ENCODE measurements around the gene MPHOSPH9.

The MPHOSPH9 gene

DNA sequence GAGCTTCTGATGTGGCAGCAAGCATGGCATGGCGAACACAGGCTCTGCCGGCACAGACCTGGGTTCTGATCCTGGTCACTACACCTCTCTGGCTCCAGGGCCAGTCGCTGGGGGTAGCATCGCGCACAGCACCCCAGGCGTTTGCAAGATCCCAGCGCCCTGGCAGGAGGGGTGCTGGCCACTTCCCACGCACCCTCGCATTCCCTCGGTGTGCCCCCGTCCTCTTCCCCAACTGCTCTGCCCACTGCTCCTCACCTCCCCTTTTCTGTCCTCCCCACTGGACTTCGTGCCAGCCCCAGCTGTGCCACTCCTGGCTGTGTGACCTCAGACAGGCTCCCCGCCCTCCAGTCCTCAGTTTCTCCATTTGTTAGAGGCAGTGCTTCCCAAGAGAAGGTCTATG lies 35.9 kb upstream of the MPHOSPH9 start:
- TF ChIP-seq, protein P1, sequence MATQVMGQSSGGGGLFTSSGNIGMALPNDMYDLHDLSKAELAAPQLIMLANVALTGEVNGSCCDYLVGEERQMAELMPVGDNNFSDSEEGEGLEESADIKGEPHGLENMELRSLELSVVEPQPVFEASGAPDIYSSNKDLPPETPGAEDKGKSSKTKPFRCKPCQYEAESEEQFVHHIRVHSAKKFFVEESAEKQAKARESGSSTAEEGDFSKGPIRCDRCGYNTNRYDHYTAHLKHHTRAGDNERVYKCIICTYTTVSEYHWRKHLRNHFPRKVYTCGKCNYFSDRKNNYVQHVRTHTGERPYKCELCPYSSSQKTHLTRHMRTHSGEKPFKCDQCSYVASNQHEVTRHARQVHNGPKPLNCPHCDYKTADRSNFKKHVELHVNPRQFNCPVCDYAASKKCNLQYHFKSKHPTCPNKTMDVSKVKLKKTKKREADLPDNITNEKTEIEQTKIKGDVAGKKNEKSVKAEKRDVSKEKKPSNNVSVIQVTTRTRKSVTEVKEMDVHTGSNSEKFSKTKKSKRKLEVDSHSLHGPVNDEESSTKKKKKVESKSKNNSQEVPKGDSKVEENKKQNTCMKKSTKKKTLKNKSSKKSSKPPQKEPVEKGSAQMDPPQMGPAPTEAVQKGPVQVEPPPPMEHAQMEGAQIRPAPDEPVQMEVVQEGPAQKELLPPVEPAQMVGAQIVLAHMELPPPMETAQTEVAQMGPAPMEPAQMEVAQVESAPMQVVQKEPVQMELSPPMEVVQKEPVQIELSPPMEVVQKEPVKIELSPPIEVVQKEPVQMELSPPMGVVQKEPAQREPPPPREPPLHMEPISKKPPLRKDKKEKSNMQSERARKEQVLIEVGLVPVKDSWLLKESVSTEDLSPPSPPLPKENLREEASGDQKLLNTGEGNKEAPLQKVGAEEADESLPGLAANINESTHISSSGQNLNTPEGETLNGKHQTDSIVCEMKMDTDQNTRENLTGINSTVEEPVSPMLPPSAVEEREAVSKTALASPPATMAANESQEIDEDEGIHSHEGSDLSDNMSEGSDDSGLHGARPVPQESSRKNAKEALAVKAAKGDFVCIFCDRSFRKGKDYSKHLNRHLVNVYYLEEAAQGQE (IDR thresholded peaks at IDR 0.05; ENCODE audit: insufficient replicate concordance, low read depth) = no peak
- TF ChIP-seq POLR2AphosphoS5 (IDR thresholded peaks at IDR 0.05; ENCODE audit: low read depth) = no peak
- TF ChIP-seq GABPA (IDR thresholded peaks at IDR 0.05; ENCODE audit: low read depth) = no peak
- TF ChIP-seq, protein P2, sequence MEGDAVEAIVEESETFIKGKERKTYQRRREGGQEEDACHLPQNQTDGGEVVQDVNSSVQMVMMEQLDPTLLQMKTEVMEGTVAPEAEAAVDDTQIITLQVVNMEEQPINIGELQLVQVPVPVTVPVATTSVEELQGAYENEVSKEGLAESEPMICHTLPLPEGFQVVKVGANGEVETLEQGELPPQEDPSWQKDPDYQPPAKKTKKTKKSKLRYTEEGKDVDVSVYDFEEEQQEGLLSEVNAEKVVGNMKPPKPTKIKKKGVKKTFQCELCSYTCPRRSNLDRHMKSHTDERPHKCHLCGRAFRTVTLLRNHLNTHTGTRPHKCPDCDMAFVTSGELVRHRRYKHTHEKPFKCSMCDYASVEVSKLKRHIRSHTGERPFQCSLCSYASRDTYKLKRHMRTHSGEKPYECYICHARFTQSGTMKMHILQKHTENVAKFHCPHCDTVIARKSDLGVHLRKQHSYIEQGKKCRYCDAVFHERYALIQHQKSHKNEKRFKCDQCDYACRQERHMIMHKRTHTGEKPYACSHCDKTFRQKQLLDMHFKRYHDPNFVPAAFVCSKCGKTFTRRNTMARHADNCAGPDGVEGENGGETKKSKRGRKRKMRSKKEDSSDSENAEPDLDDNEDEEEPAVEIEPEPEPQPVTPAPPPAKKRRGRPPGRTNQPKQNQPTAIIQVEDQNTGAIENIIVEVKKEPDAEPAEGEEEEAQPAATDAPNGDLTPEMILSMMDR (IDR thresholded peaks at IDR 0.05; ENCODE audit: insufficient read depth, low read length) = no peak
- TF ChIP-seq SPI1 (IDR thresholded peaks at IDR 0.05; ENCODE audit: borderline replicate concordance, low read depth) = no peak
- Histone ChIP-seq H3K4me3 (replicated peaks; ENCODE audit: insufficient read depth, low read length) (no peak overlapping the region), H3K27ac (replicated peaks) (peak overlapping the region; percentile 38), H3K27me3 (ENCODE audit: insufficient read depth, poor library complexity, severe bottlenecking) (no peaks in the 10 kb centered on the region)
- no peak for DNase-seq (ENCODE audit: low read depth in 1 of 2, low spot score in 1 of 2)

DNA sequence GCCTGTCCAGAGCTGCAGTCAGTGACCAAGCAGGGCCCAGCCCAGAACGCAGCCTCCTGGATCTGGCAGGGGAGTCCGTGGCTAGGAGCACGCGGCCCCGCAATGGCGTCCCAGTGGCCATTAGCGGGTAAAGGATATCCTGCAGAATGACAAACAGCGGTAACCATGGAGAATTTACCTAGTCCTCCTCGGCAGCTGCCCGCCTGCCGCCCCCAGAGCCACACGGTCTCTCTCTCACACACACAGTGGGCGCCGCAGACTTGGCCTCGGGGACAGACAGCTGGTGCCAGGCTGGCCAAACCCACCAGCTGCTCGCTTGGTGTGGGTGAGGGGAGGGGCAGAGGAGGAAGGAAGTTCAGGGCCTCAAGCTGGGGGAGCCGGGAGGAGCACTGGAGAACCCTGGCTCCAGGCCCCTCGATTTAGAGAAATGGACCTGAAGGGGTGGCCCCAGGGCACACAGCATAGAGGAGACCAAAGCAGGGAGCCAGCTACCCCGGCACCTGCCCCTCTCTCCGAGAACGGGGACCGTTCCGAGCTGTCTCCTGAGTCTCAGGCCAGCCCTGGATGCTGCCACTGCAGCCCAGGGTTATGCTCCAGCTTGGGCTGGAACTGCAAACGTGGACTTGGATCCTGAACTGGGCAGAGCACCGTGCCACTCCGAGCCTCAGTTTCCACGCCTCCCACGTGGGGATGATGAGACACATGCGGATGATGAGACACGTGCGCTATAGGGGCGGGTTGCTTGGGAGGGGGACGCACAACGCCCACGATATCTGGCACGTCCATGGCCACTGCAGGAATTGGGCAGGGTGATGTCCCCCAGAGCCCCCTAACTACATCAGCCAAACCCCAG lies 35.3 kb upstream of the MPHOSPH9 start:
- no peaks in the 10 kb centered on the region for H3K27me3 ChIP-seq (ENCODE audit: insufficient read depth, poor library complexity, severe bottlenecking)
- TF ChIP-seq SPI1 (IDR thresholded peaks at IDR 0.05; ENCODE audit: borderline replicate concordance, low read depth) (peak; percentile 42; the same call in 1 of the 2 replicates), GABPA (IDR thresholded peaks at IDR 0.05; ENCODE audit: low read depth) (no peak), POLR2AphosphoS5 (IDR thresholded peaks at IDR 0.05; ENCODE audit: low read depth) (0 out of 2 replicates have a peak, but pooled peaks have one; percentile 11)
- TF ChIP-seq, protein P1 (IDR thresholded peaks at IDR 0.05; ENCODE audit: insufficient replicate concordance, low read depth) = no peak
- TF ChIP-seq, protein P2 (IDR thresholded peaks at IDR 0.05; ENCODE audit: insufficient read depth, low read length) = no peak
- H3K4me3 ChIP-seq (replicated peaks; ENCODE audit: insufficient read depth, low read length) = no peak overlapping the region
- peak in 1 of 2 experiments; percentile 67 for DNase-seq (ENCODE audit: low read depth in 1 of 2, low spot score in 1 of 2)
- H3K27ac ChIP-seq (replicated peaks) = peak overlapping the region; percentile 38

DNA sequence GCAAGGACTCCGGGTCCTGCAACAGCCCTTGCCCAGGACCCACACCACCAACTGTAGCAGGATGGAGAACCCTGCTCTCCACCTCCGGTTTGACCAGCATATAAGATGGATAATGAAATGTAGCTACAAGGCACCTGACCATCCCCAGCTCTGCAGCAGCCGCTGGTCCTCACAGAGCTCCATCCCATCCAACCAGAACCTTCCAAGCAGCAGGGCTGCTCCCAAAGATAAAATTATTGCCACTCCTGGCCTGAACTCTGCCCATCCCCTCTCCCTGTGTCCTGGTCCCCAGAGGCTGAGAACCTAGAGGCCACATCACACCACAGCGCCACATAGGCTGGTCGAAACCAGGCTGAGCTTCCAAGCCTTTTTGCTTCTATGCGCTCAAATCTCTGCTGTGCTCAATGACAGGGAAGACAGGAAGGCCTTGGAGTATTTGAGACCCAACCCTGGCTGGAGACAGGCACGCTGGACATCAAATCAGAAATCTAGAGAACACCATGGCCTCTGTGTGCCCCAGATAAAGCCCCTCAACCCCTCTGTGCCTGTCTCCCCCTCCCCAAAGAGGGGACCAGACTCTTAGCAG lies 34.5 kb upstream of the MPHOSPH9 start:
- DNase-seq (ENCODE audit: low read depth in 1 of 2, low spot score in 1 of 2) = no peak
- no peak overlapping the region for H3K4me3 ChIP-seq (replicated peaks; ENCODE audit: insufficient read depth, low read length)
- H3K27me3 ChIP-seq (ENCODE audit: insufficient read depth, poor library complexity, severe bottlenecking) = no peaks in the 10 kb centered on the region
- peak overlapping the region; percentile 38 for H3K27ac ChIP-seq (replicated peaks)
- TF ChIP-seq, protein P1 (IDR thresholded peaks at IDR 0.05; ENCODE audit: insufficient replicate concordance, low read depth) = no peak

Measured in HL-60 (cell line).